Keratinocyte (primary cell): ENCODE results near the gene ZNRF1. TPM values are rescaled to one million over a fixed set of nuclear protein-coding genes. Genes with fewer than 3 reads are reported as not detected.

Experiments used
- DNase-seq: peaks from one replicate; pipeline ENCODE4 v3.0.0-alpha.2; 2011; ENCODE audit warnings: low read depth, missing footprints, low spot score
- FAIRE-seq: peaks from 2 replicates; lab custom pipeline; 2011; peaks lifted over from hg19 to GRCh38; lab: Jason Lieb, UNC
- H2AFZ ChIP-seq: 2 replicates; pipeline ENCODE4 v1.6.0; 2012; ENCODE audit warnings: low read length, control low read depth, inconsistent platforms; ENCODE audit not compliant: control insufficient read depth
- H3K27ac ChIP-seq: 2 replicates; pipeline ENCODE4 v1.5.1; 2011; ENCODE audit warnings: low read length; ENCODE audit not compliant: control insufficient read depth, insufficient read depth
- H3K27me3 ChIP-seq: 3 replicates; pipeline ENCODE4 v1.6.0; 2011; ENCODE audit warnings: low read length; ENCODE audit not compliant: control insufficient read depth, insufficient read depth; ENCODE audit errors: extremely low read depth
- H3K36me3 ChIP-seq, 2 experiments: 2 replicates in 1 of 2; 3 replicates in 1 of 2; pipeline ENCODE4 v1.5.1; 2011; ENCODE audit warnings: low read length in 2 of 2, mild to moderate bottlenecking in 1 of 2; ENCODE audit not compliant: control insufficient read depth in 2 of 2, insufficient read depth in 2 of 2; ENCODE audit errors: extremely low read depth in 1 of 2
- H3K4me1 ChIP-seq: 3 replicates; pipeline ENCODE4 v1.5.1; 2011; ENCODE audit warnings: low read length; ENCODE audit not compliant: control insufficient read depth, insufficient read depth; ENCODE audit errors: extremely low read depth
- H3K4me2 ChIP-seq: 3 replicates; pipeline ENCODE4 v1.6.0; 2011; ENCODE audit warnings: low read depth, low read length; ENCODE audit not compliant: control insufficient read depth, insufficient read depth; ENCODE audit errors: extremely low read depth
- H3K4me3 ChIP-seq, 3 experiments: fragments of 200-600 bp in 1 of 3; sonication (generic) in 1 of 3; 2 replicates in 2 of 3; 3 replicates in 1 of 3; pipeline ENCODE4 v1.5.1; 2011 to 2016; ENCODE audit warnings: low read length in 3 of 3, mild to moderate bottlenecking in 3 of 3, control low read depth in 2 of 3, inconsistent platforms in 1 of 3, low read depth in 1 of 3, mixed read lengths in 1 of 3, mixed run types in 1 of 3, moderate library complexity in 1 of 3; ENCODE audit not compliant: control insufficient read depth in 2 of 3, insufficient read depth in 2 of 3; ENCODE audit errors: extremely low read depth in 1 of 3
- H3K79me2 ChIP-seq: 2 replicates; pipeline ENCODE4 v1.6.0; 2012; ENCODE audit warnings: low read length; ENCODE audit not compliant: control insufficient read depth, insufficient read depth
- H3K9ac ChIP-seq: 3 replicates; pipeline ENCODE4 v1.6.0; 2011; ENCODE audit warnings: low read length; ENCODE audit not compliant: control insufficient read depth, insufficient read depth; ENCODE audit errors: extremely low read depth
- H3K9me1 ChIP-seq: 3 replicates; pipeline ENCODE4 v1.6.0; 2011; ENCODE audit warnings: low read length; ENCODE audit not compliant: control insufficient read depth, insufficient read depth; ENCODE audit errors: extremely low read depth
- H3K9me3 ChIP-seq: 2 replicates; pipeline ENCODE4 v1.5.1; 2012; ENCODE audit warnings: low read depth, low read length; ENCODE audit not compliant: control insufficient read depth
- H4K20me1 ChIP-seq: 3 replicates; pipeline ENCODE4 v1.6.0; 2011; ENCODE audit warnings: low read length; ENCODE audit not compliant: control insufficient read depth, insufficient read depth; ENCODE audit errors: extremely low read depth
- EZH2 ChIP-seq: IDR thresholded peaks from one replicate; pipeline ENCODE4 v1.6.1; 2012; ENCODE audit warnings: inconsistent platforms, mild to moderate bottlenecking, low read length, moderate library complexity
- dilution Hi-C: fragments of 300-500 bp; cut with MboI; formaldehyde crosslinking; loops from one replicate; pipeline ENCODE4 v1.7.0; 2020; ENCODE audit warnings: low sequenced_read_pairs; ENCODE audit not compliant: extremely low pct_ligation_motif_present
- polyA plus RNA-seq, 5 experiments: library from polyadenylated mRNA; depleted of rRNA in 3 of 5; stranded (reverse) in 3 of 5; stranded (forward) in 1 of 5; unstranded in 1 of 5; fragments of >200 nt; gene quantifications; 1 replicate in 1 of 5; 2 replicates in 3 of 5; 3 replicates in 1 of 5; pipeline versions ENCODE4 v1.2.1 to v1.2.3, GENCODE V29; 2011 to 2012; ENCODE audit warnings: missing spikeins in 2 of 5, low read depth in 1 of 5, low replicate concordance in 1 of 5
- TF ChIP-seq, protein P1 (sequence below), 3 experiments: IDR thresholded peaks in 1 of 3; conservative IDR thresholded peaks in 1 of 3; optimal IDR thresholded peaks in 1 of 3; 2 replicates in 2 of 3; 3 replicates in 1 of 3; pipeline versions ENCODE3 to v1.5.1; 2011; ENCODE audit warnings: low read length in 3 of 3, mild to moderate bottlenecking in 3 of 3, moderate library complexity in 2 of 3, control low read depth in 1 of 3, inconsistent platforms in 1 of 3; ENCODE audit not compliant: insufficient read depth in 2 of 3; ENCODE audit errors: extremely low read depth in 1 of 3

ZNRF1 gene
- polyA plus RNA-seq, 1 donor (not counting 4 experiments of a cell fraction or from before 2014, with no cell fraction given): 19.1 TPM

DNA sequence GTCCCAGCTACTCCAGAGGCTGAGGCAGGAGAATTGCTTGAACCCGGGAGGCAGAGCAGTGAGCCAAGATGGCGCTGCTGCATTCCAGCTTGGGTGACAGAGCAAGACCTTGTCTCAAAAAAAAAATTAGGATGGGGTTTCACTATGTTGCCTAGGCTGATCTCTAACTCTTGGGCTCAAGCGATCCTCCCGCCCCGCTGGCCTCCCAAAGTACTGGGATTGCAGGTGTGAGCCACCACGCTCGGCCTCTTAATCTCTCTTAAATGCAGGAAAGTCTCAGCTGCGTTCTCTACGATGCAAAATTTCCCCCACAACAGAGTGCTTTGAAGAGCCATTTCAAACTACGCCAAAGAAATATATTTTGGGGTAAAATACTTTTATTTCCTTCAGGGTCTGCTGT, 8.0 kb upstream of the ZNRF1 start:
- Histone ChIP-seq H3K4me3 (no peak overlapping the region), H3K9me1 (no peaks in the 10 kb centered on the region), H3K9ac (no peak overlapping the region), H3K36me3 (no peaks in the 10 kb centered on the region), H3K9me3 (no peaks in the 10 kb centered on the region), H2AFZ (no peak overlapping the region), H4K20me1 (no peaks in the 10 kb centered on the region), H3K27me3 (no peaks in the 10 kb centered on the region), H3K79me2 (no peaks in the 10 kb centered on the region), H3K4me2 (no peak overlapping the region), H3K27ac (no peak overlapping the region), H3K4me1 (no peaks in the 10 kb centered on the region)
- dilution Hi-C loops: no loop called here
- FAIRE-seq (no peak), DNase-seq (no peak)
- TF ChIP-seq EZH2: no peak
- TF ChIP-seq, protein P1, sequence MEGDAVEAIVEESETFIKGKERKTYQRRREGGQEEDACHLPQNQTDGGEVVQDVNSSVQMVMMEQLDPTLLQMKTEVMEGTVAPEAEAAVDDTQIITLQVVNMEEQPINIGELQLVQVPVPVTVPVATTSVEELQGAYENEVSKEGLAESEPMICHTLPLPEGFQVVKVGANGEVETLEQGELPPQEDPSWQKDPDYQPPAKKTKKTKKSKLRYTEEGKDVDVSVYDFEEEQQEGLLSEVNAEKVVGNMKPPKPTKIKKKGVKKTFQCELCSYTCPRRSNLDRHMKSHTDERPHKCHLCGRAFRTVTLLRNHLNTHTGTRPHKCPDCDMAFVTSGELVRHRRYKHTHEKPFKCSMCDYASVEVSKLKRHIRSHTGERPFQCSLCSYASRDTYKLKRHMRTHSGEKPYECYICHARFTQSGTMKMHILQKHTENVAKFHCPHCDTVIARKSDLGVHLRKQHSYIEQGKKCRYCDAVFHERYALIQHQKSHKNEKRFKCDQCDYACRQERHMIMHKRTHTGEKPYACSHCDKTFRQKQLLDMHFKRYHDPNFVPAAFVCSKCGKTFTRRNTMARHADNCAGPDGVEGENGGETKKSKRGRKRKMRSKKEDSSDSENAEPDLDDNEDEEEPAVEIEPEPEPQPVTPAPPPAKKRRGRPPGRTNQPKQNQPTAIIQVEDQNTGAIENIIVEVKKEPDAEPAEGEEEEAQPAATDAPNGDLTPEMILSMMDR (optimal IDR thresholded peaks at IDR 0.05 in 1 of 3, IDR thresholded peaks at IDR 0.05 in 1 of 3, conservative IDR thresholded peaks at IDR 0.05 in 1 of 3; ENCODE audit: extremely low read depth in 1 of 3, insufficient read depth in 2 of 3, low read length in 3 of 3): no peak

DNA sequence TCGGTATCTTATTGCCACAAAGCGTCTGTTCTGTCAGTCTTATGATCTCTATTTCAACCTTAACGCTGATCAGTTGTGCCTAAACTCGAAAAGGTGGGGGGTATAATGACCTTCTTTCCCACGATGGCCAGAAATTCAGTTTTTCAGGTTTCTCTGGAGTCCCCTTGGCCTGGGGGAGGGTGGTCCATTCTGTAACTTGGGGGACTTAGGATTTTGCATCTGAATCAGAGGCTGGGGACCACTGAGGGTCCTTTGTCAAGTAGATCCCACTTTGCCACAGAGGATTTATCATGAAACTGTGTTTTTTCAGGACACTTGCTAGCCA, 7.6 kb upstream of the ZNRF1 start:
- Histone ChIP-seq H3K79me2 (no peaks in the 10 kb centered on the region), H3K9me1 (no peaks in the 10 kb centered on the region), H3K4me3 (no peak overlapping the region), H3K9ac (no peak overlapping the region), H4K20me1 (no peaks in the 10 kb centered on the region), H3K27ac (no peak overlapping the region), H3K9me3 (no peaks in the 10 kb centered on the region), H2AFZ (no peak overlapping the region), H3K4me2 (no peak overlapping the region), H3K4me1 (no peaks in the 10 kb centered on the region), H3K36me3 (no peaks in the 10 kb centered on the region), H3K27me3 (no peaks in the 10 kb centered on the region)
- DNase-seq (no peak), FAIRE-seq (no peak)
- TF ChIP-seq, protein P1 (optimal IDR thresholded peaks at IDR 0.05 in 1 of 3, IDR thresholded peaks at IDR 0.05 in 1 of 3, conservative IDR thresholded peaks at IDR 0.05 in 1 of 3; ENCODE audit: extremely low read depth in 1 of 3, insufficient read depth in 2 of 3, low read length in 3 of 3): no peak
- TF ChIP-seq EZH2: no peak
- dilution Hi-C loops: no loop called here
